ENCODE measurements around the gene OPCML. TPM values are rescaled to one million over a fixed set of nuclear protein-coding genes. Genes with fewer than 3 reads are reported as not detected.

Gene OPCML
- total RNA-seq, 1 donor from 2014 or later = 4.6 TPM

DNA sequence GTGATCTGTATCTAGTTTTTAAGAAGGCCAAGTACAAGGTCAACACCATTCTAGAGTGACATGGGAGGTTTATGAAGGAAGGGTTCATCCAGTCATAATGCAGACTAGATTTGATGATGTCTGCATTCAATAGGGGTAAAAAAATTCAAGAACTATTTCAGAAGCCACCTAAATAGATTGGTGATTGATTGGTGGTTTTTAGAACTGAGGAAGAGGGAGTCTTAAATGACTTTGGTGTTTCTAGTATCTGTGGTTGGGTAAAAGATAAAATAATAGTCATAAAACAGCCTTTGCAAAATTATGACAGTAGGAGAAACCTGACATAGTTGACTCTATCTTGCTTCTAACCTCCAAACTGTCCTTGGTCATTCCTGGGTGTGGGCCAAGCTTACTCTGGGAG lies 114.1 kb downstream of the OPCML start:
- Mint-ChIP-seq H3K27me3 (no peaks in the 10 kb centered on the region), H3K27ac (no peak overlapping the region), H3K4me3 (no peak overlapping the region), H3K4me1 (ENCODE audit: unreplicated experiment) (no peaks in the 10 kb centered on the region), H3K36me3 (no peaks in the 10 kb centered on the region), H3K9me3 (peaks cover 6% of the 10 kb centered on the region)
- no peak for DNase-seq (ENCODE audit: extremely low spot score, unreplicated experiment)
- TF ChIP-seq, protein P1, sequence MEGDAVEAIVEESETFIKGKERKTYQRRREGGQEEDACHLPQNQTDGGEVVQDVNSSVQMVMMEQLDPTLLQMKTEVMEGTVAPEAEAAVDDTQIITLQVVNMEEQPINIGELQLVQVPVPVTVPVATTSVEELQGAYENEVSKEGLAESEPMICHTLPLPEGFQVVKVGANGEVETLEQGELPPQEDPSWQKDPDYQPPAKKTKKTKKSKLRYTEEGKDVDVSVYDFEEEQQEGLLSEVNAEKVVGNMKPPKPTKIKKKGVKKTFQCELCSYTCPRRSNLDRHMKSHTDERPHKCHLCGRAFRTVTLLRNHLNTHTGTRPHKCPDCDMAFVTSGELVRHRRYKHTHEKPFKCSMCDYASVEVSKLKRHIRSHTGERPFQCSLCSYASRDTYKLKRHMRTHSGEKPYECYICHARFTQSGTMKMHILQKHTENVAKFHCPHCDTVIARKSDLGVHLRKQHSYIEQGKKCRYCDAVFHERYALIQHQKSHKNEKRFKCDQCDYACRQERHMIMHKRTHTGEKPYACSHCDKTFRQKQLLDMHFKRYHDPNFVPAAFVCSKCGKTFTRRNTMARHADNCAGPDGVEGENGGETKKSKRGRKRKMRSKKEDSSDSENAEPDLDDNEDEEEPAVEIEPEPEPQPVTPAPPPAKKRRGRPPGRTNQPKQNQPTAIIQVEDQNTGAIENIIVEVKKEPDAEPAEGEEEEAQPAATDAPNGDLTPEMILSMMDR (conservative IDR thresholded peaks at IDR 0.05) = no peak

DNA sequence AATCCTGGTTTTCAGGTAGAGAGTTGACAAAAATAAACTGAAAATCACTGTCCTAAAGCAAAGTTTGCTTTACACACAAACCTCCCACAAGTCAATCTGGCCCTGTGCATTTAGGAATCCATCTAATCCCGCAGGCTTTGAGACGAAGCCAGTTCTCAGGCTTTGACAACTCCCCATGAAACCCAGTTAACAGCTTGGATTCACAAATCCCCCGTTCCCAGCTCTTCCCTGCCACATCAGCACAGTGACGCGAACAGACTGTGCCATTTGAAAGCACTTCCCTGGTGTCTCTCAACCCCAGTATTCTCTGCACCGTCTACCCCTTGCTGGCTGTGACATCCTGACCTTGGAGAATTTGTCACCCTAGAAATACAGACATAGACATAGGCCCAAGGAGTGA lies 117.8 kb downstream of the OPCML start:
- no peak overlapping the region for H3K4me3 Mint-ChIP-seq
- no peak for DNase-seq (ENCODE audit: extremely low spot score, unreplicated experiment)
- TF ChIP-seq, protein P1 (conservative IDR thresholded peaks at IDR 0.05) = no peak
- peaks cover 6% of the 10 kb centered on the region for H3K9me3 Mint-ChIP-seq
- no peaks in the 10 kb centered on the region for H3K4me1 Mint-ChIP-seq (ENCODE audit: unreplicated experiment)
- no peaks in the 10 kb centered on the region for H3K36me3 Mint-ChIP-seq
- H3K27me3 Mint-ChIP-seq = no peaks in the 10 kb centered on the region
- H3K27ac Mint-ChIP-seq = no peak overlapping the region

DNA sequence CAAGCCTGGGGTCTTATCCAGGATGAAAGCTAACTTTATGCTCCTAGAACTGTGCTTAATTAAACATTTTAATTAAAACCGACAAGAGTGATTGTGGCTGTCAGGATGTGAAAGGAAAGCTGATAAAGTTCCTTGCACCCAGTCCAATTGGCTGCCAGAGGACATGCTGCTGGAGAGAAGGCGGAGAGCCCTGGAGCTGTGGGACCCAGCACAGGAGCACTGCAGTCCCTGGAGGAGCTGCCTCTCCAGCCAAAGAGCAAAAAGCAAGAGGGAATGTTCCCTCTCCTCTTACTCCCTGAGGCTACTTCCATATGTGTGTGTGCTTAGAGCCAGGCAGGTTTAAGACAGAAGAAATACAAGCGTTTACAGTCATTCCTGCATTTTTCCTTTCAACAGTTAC lies 118.6 kb downstream of the OPCML start:
- no peaks in the 10 kb centered on the region for H3K36me3 Mint-ChIP-seq
- TF ChIP-seq, protein P1 (conservative IDR thresholded peaks at IDR 0.05) = no peak
- no peaks in the 10 kb centered on the region for H3K4me1 Mint-ChIP-seq (ENCODE audit: unreplicated experiment)
- peaks cover 6% of the 10 kb centered on the region for H3K9me3 Mint-ChIP-seq
- no peak overlapping the region for H3K4me3 Mint-ChIP-seq
- H3K27me3 Mint-ChIP-seq = no peaks in the 10 kb centered on the region
- no peak overlapping the region for H3K27ac Mint-ChIP-seq
- DNase-seq (ENCODE audit: extremely low spot score, unreplicated experiment) = no peak

DNA sequence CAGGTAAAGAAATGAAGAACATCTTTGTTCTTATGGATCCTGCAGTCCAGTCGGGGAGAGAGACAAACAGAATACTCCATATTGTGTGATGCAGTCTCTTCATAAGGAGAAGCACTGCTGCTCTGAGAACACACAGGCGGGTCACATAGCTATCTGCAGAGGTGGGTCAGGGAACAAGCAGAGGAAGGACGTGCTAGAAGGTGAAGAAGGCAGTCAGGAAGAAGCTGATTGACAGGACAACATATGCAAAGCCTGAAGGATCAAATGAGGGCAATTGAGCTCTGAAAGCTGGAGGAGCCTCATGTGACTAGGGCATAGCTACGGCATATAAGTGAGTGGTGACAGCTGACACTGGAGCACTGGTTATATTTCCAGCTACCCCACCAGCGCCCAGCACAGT lies 122.5 kb downstream of the OPCML start:
- Mint-ChIP-seq H3K27me3 (peaks cover 3% of the 10 kb centered on the region), H3K36me3 (no peaks in the 10 kb centered on the region), H3K4me1 (ENCODE audit: unreplicated experiment) (no peaks in the 10 kb centered on the region), H3K9me3 (no peaks in the 10 kb centered on the region), H3K27ac (no peak overlapping the region), H3K4me3 (no peak overlapping the region)
- TF ChIP-seq, protein P1 (conservative IDR thresholded peaks at IDR 0.05) = no peak
- no peak for DNase-seq (ENCODE audit: extremely low spot score, unreplicated experiment)

DNA sequence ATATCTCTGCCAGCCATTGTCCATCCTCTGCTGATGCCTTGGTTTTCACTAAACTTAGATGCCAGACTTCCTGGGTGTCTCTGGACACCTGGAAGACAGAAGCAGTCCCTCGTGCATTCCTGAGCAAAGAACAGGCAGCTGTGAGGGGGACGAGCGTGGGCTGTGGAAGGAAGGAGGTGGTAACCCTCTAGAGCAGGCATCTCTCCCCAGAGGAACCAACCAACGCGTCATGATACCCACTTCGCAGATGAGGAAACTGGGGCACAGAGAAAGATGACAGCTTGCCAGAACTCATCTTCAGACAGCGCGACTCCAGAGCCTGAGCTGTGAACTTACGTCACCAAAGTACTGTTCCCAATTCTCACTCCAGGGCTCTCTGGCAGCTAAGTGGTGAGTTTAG lies 123.4 kb downstream of the OPCML start:
- DNase-seq (ENCODE audit: extremely low spot score, unreplicated experiment) = no peak
- H3K4me1 Mint-ChIP-seq (ENCODE audit: unreplicated experiment) = no peaks in the 10 kb centered on the region
- no peak overlapping the region for H3K27ac Mint-ChIP-seq
- H3K4me3 Mint-ChIP-seq = no peak overlapping the region
- TF ChIP-seq, protein P1 (conservative IDR thresholded peaks at IDR 0.05) = no peak
- H3K36me3 Mint-ChIP-seq = no peaks in the 10 kb centered on the region
- H3K27me3 Mint-ChIP-seq = peaks cover 3% of the 10 kb centered on the region
- no peaks in the 10 kb centered on the region for H3K9me3 Mint-ChIP-seq

DNA sequence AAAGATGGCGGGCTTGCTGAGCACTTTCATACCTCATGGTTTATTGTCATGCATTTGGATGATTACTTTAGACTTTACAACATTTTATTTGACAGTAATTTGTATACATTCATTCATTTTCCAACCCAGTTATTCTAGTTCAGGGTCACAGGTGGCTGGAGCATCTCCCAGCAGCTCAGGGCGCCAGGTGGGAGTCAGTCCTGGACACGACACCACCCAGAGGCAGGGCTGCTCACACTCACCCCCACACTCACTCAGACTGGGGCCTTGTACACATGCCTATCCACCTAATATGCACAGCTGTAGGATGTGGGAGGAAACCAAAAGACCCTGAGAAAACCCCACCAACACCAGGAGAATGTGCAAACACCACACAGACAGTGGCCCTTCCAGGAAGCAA lies 123.9 kb downstream of the OPCML start:
- TF ChIP-seq, protein P1 (conservative IDR thresholded peaks at IDR 0.05) = no peak
- no peaks in the 10 kb centered on the region for H3K36me3 Mint-ChIP-seq
- H3K4me1 Mint-ChIP-seq (ENCODE audit: unreplicated experiment) = no peaks in the 10 kb centered on the region
- H3K27me3 Mint-ChIP-seq = peaks cover 3% of the 10 kb centered on the region
- no peak for DNase-seq (ENCODE audit: extremely low spot score, unreplicated experiment)
- no peak overlapping the region for H3K27ac Mint-ChIP-seq
- H3K9me3 Mint-ChIP-seq = no peaks in the 10 kb centered on the region
- no peak overlapping the region for H3K4me3 Mint-ChIP-seq

All from type B pancreatic cell (in vitro differentiated cells).